SU-DHL-6 (cell line): ENCODE measurements around the gene RASA2.

ENCODE experiments used
- H2AFZ ChIP-seq: fragments of 200-600 bp; sonication (generic); 2 replicates; pipeline ENCODE4 v1.6.1; 2014; ENCODE audit warnings: low read depth, mild to moderate bottlenecking, moderate library complexity, mixed read lengths, antibody characterized with exemption, low read length; ENCODE audit not compliant: severe bottlenecking
- H3F3A ChIP-seq: fragments of 200-600 bp; shearing (Covaris generic); 2 replicates; pipeline ENCODE4 v1.6.0; 2016; ENCODE audit warnings: antibody characterized with exemption, mild to moderate bottlenecking; ENCODE audit not compliant: insufficient read depth
- H3K27ac ChIP-seq: fragments of 200-600 bp; sonication (generic); 2 replicates; pipeline ENCODE4 v1.5.1; 2016; ENCODE audit warnings: low read depth, mild to moderate bottlenecking, low read length, moderate library complexity, mixed read lengths
- H3K27me3 ChIP-seq: fragments of 200-600 bp; sonication (generic), shearing (Covaris generic); 2 replicates; pipeline ENCODE4 v1.6.0; 2014; ENCODE audit warnings: mild to moderate bottlenecking, low read length
- H3K36me3 ChIP-seq: fragments of 200-600 bp; sonication (generic); 2 replicates; pipeline ENCODE4 v1.6.1; 2014; ENCODE audit warnings: mild to moderate bottlenecking, low read length, mixed read lengths
- H3K4me2 ChIP-seq: fragments of 300-600, 200-600 bp; shearing (Covaris generic), sonication (generic); 2 replicates; pipeline ENCODE4 v1.6.0; 2014; ENCODE audit warnings: low read length, low read depth, mild to moderate bottlenecking; ENCODE audit not compliant: poor library complexity, severe bottlenecking
- H3K4me3 ChIP-seq: fragments of 200-600 bp; sonication (generic); 2 replicates; pipeline ENCODE4 v1.5.1; 2014; ENCODE audit warnings: antibody characterized with exemption, low read length, mild to moderate bottlenecking, mixed read lengths; ENCODE audit not compliant: insufficient read depth, poor library complexity, severe bottlenecking
- H3K79me2 ChIP-seq: fragments of 200-600 bp; sonication (generic); 2 replicates; pipeline ENCODE4 v1.6.1; 2014; ENCODE audit warnings: mild to moderate bottlenecking, low read length, moderate library complexity; ENCODE audit not compliant: insufficient read depth
- H3K9ac ChIP-seq: fragments of 200-600 bp; sonication (generic); 2 replicates; pipeline ENCODE4 v1.7.0; 2014; ENCODE audit warnings: mild to moderate bottlenecking, low read length
- H3K9me2 ChIP-seq: fragments of 200-600 bp; sonication (generic); replicated peaks from 2 replicates; pipeline ENCODE4 v1.6.1; 2014; ENCODE audit warnings: low read length; ENCODE audit not compliant: insufficient read depth
- H3K9me3 ChIP-seq: fragments of 200-600 bp; sonication (generic); 2 replicates; pipeline ENCODE4 v1.6.1; 2014; ENCODE audit warnings: low read length, mixed read lengths; ENCODE audit not compliant: insufficient read depth
- H4K20me1 ChIP-seq: fragments of 200-600 bp; sonication (generic); 2 replicates; pipeline ENCODE4 v1.6.1; 2014; ENCODE audit warnings: low read depth, mild to moderate bottlenecking, antibody characterized with exemption, low read length, moderate library complexity, mixed read lengths
- CTCF ChIP-seq: fragments of 200-600 bp; sonication (generic); IDR thresholded peaks from one replicate; pipeline ENCODE4 v1.5.1; 2017; ENCODE audit warnings: antibody characterized with exemption, mild to moderate bottlenecking, low read length, moderate library complexity; ENCODE audit not compliant: insufficient read depth, poor library complexity, severe bottlenecking
- EZH2phosphoT487 ChIP-seq: fragments of 200-600 bp; sonication (generic), shearing (Covaris generic); conservative IDR thresholded peaks from 2 replicates; pipeline ENCODE4 v1.6.1; 2018; ENCODE audit warnings: mild to moderate bottlenecking, antibody characterized with exemption, low read length, moderate library complexity, mixed read lengths

RASA2 gene

GRCh38 chr3:141489203-141489602, 2.4 kb downstream of the RASA2 start:
- Histone ChIP-seq H3K4me3 (no peak overlapping the region), H3K36me3 (no peaks in the 10 kb centered on the region), H4K20me1 (peaks cover 17% of the 10 kb centered on the region; the same call in 1 of the 2 replicates), H3K9me2 (no peaks in the 10 kb centered on the region), H3K9me3 (no peaks in the 10 kb centered on the region), H3K4me2 (no peak overlapping the region), H3F3A (peaks cover 25% of the 10 kb centered on the region), H3K27ac (no peak overlapping the region), H3K27me3 (no peaks in the 10 kb centered on the region), H3K9ac (no peak overlapping the region), H3K79me2 (peaks cover 45% of the 10 kb centered on the region), H2AFZ (no peak overlapping the region)
- TF ChIP-seq CTCF (no peak), EZH2phosphoT487 (no peak)

- no peak for TF ChIP-seq EZH2phosphoT487
- no peak for TF ChIP-seq CTCF
- Histone ChIP-seq H3K36me3 (no peaks in the 10 kb centered on the region), H3K9ac (no peak overlapping the region), H3K9me2 (no peaks in the 10 kb centered on the region), H3K27me3 (no peaks in the 10 kb centered on the region), H3K79me2 (peaks cover 54% of the 10 kb centered on the region), H3K4me2 (no peak overlapping the region), H3K27ac (no peak overlapping the region), H2AFZ (no peak overlapping the region), H3F3A (peaks cover 17% of the 10 kb centered on the region; the same call in 1 of the 2 replicates), H3K9me3 (no peaks in the 10 kb centered on the region), H3K4me3 (no peak overlapping the region), H4K20me1 (peaks cover 17% of the 10 kb centered on the region; the same call in 1 of the 2 replicates)
Measured at GRCh38 chr3:141491081-141491480, 4.3 kb downstream of the RASA2 start.

- H3K4me2 ChIP-seq, result no peak overlapping the region
- peaks cover 17% of the 10 kb centered on the region; the same call in 1 of the 2 replicates for H4K20me1 ChIP-seq
- no peaks in the 10 kb centered on the region for H3K9me2 ChIP-seq
- H3K27me3 ChIP-seq, result no peaks in the 10 kb centered on the region
- no peak overlapping the region for H3K9ac ChIP-seq
- H3K36me3 ChIP-seq, result no peaks in the 10 kb centered on the region
- no peaks in the 10 kb centered on the region for H3K9me3 ChIP-seq
- TF ChIP-seq CTCF, result no peak
- no peak for TF ChIP-seq EZH2phosphoT487
- peaks cover 12% of the 10 kb centered on the region; the same call in 1 of the 2 replicates for H3F3A ChIP-seq
- H3K4me3 ChIP-seq, result no peak overlapping the region
- H3K27ac ChIP-seq, result no peak overlapping the region
- H2AFZ ChIP-seq, result no peak overlapping the region
- peaks cover 54% of the 10 kb centered on the region for H3K79me2 ChIP-seq
Measured at GRCh38 chr3:141491929-141492328, 5.1 kb downstream of the RASA2 start.
